ENCODE results near the gene TTC16. TPM values are rescaled to one million over a fixed set of nuclear protein-coding genes. Genes with fewer than 3 reads are reported as not detected.

Gene TTC16
- total and polyA plus RNA-seq, 2 of the 8 experiments (the other 6 are each of a cell fraction or from before 2014, with no cell fraction given), result 0.03 TPM; not detected in 1

DNA sequence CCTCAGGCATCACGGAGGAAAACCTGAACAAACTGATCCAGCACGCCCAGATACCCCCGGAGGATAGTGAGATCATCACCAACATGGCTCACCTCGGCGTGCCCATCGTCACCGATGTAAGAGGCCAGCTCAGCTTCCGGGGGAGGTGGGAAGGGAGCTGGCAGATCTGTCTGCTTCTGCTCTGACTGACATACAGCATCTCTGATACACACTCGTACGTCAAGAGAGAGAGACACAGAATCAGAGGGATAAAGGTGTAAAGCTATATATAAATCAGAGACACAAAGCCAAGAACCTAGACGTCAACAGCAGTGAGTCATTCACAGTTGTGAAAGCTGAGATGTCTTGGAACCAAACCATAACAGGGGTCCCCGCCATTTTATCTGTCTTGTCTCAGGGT is 39.2 kb upstream of the TTC16 start (continued):
- TF ChIP-seq, protein P1, sequence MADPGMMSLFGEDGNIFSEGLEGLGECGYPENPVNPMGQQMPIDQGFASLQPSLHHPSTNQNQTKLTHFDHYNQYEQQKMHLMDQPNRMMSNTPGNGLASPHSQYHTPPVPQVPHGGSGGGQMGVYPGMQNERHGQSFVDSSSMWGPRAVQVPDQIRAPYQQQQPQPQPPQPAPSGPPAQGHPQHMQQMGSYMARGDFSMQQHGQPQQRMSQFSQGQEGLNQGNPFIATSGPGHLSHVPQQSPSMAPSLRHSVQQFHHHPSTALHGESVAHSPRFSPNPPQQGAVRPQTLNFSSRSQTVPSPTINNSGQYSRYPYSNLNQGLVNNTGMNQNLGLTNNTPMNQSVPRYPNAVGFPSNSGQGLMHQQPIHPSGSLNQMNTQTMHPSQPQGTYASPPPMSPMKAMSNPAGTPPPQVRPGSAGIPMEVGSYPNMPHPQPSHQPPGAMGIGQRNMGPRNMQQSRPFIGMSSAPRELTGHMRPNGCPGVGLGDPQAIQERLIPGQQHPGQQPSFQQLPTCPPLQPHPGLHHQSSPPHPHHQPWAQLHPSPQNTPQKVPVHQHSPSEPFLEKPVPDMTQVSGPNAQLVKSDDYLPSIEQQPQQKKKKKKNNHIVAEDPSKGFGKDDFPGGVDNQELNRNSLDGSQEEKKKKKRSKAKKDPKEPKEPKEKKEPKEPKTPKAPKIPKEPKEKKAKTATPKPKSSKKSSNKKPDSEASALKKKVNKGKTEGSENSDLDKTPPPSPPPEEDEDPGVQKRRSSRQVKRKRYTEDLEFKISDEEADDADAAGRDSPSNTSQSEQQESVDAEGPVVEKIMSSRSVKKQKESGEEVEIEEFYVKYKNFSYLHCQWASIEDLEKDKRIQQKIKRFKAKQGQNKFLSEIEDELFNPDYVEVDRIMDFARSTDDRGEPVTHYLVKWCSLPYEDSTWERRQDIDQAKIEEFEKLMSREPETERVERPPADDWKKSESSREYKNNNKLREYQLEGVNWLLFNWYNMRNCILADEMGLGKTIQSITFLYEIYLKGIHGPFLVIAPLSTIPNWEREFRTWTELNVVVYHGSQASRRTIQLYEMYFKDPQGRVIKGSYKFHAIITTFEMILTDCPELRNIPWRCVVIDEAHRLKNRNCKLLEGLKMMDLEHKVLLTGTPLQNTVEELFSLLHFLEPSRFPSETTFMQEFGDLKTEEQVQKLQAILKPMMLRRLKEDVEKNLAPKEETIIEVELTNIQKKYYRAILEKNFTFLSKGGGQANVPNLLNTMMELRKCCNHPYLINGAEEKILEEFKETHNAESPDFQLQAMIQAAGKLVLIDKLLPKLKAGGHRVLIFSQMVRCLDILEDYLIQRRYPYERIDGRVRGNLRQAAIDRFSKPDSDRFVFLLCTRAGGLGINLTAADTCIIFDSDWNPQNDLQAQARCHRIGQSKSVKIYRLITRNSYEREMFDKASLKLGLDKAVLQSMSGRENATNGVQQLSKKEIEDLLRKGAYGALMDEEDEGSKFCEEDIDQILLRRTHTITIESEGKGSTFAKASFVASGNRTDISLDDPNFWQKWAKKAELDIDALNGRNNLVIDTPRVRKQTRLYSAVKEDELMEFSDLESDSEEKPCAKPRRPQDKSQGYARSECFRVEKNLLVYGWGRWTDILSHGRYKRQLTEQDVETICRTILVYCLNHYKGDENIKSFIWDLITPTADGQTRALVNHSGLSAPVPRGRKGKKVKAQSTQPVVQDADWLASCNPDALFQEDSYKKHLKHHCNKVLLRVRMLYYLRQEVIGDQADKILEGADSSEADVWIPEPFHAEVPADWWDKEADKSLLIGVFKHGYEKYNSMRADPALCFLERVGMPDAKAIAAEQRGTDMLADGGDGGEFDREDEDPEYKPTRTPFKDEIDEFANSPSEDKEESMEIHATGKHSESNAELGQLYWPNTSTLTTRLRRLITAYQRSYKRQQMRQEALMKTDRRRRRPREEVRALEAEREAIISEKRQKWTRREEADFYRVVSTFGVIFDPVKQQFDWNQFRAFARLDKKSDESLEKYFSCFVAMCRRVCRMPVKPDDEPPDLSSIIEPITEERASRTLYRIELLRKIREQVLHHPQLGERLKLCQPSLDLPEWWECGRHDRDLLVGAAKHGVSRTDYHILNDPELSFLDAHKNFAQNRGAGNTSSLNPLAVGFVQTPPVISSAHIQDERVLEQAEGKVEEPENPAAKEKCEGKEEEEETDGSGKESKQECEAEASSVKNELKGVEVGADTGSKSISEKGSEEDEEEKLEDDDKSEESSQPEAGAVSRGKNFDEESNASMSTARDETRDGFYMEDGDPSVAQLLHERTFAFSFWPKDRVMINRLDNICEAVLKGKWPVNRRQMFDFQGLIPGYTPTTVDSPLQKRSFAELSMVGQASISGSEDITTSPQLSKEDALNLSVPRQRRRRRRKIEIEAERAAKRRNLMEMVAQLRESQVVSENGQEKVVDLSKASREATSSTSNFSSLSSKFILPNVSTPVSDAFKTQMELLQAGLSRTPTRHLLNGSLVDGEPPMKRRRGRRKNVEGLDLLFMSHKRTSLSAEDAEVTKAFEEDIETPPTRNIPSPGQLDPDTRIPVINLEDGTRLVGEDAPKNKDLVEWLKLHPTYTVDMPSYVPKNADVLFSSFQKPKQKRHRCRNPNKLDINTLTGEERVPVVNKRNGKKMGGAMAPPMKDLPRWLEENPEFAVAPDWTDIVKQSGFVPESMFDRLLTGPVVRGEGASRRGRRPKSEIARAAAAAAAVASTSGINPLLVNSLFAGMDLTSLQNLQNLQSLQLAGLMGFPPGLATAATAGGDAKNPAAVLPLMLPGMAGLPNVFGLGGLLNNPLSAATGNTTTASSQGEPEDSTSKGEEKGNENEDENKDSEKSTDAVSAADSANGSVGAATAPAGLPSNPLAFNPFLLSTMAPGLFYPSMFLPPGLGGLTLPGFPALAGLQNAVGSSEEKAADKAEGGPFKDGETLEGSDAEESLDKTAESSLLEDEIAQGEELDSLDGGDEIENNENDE (IDR thresholded peaks at IDR 0.05; ENCODE audit: insufficient replicate concordance, low read length), result no peak
- TF ChIP-seq ASH2L (IDR thresholded peaks at IDR 0.05; ENCODE audit: low read length) (no peak), RBBP5 (IDR thresholded peaks at IDR 0.05; ENCODE audit: borderline replicate concordance, low read depth, low read length) (no peak), JUND (IDR thresholded peaks at IDR 0.05; ENCODE audit: low read length) (no peak), FOSL1 (IDR thresholded peaks at IDR 0.05; ENCODE audit: insufficient read depth, low read depth, low read length) (no peak)
- TF ChIP-seq, protein P2, sequence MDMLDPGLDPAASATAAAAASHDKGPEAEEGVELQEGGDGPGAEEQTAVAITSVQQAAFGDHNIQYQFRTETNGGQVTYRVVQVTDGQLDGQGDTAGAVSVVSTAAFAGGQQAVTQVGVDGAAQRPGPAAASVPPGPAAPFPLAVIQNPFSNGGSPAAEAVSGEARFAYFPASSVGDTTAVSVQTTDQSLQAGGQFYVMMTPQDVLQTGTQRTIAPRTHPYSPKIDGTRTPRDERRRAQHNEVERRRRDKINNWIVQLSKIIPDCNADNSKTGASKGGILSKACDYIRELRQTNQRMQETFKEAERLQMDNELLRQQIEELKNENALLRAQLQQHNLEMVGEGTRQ (IDR thresholded peaks at IDR 0.05; ENCODE audit: low read length), result no peak
